Ascending aorta (tissue), 2 donors: ENCODE measurements around the gene PREB. TPM values are rescaled to one million over a fixed set of nuclear protein-coding genes. Genes with fewer than 3 reads are reported as not detected.

ENCODE experiments used
- DNase-seq, 2 donors: peaks; one replicate each; pipeline ENCODE4 v3.0.0-alpha.2; 2019; ENCODE audit warnings: low spot score in 2 of 2
- H3K27ac ChIP-seq, 2 donors: fragments of 200-600 bp; sonication (generic); one replicate each; pipeline ENCODE4 v1.5.1; 2016 to 2017; ENCODE audit warnings: mild to moderate bottlenecking in 1 of 2
- H3K27me3 ChIP-seq: fragments of 200-600 bp; sonication (generic); one replicate; pipeline ENCODE4 v1.5.1; 2017
- H3K36me3 ChIP-seq, 2 donors: fragments of 200-600 bp; sonication (generic); one replicate each; pipeline ENCODE4 v1.5.1; 2016
- H3K4me1 ChIP-seq, 2 donors: fragments of 200-600 bp; sonication (generic); one replicate each; pipeline ENCODE4 v1.5.1; 2016 to 2017; ENCODE audit warnings: mild to moderate bottlenecking in 1 of 2
- H3K4me3 ChIP-seq, 2 donors: fragments of 200-600 bp; sonication (generic); one replicate each; pipeline ENCODE4 v1.5.1; 2016 to 2017; ENCODE audit warnings: mild to moderate bottlenecking in 1 of 2
- H3K9me3 ChIP-seq, 2 donors: fragments of 200-600 bp; sonication (generic); one replicate each; pipeline ENCODE4 v1.5.1; 2016
- CTCF ChIP-seq, 3 experiments: fragments of 200-600 bp in 2 of 3; fragments of 450-650 bp in 1 of 3; sonication (generic) in 2 of 3; IDR thresholded peaks; one replicate each; pipeline ENCODE4 v1.5.1; 2016 to 2019; ENCODE audit warnings: antibody characterized with exemption in 3 of 3, mild to moderate bottlenecking in 1 of 3, moderate library complexity in 1 of 3
- intact Hi-C: fragments of 100-400 bp; cut with DNase I; formaldehyde crosslinking; loops from one replicate; pipeline ENCODE4 v1.15.1; 2023
- total RNA-seq: library from RNA; depleted of rRNA; stranded (reverse); fragments of >200 nt; gene quantifications from one replicate; pipeline ENCODE4 v1.1.0, GENCODE V29; 2016

PREB gene, protein sequence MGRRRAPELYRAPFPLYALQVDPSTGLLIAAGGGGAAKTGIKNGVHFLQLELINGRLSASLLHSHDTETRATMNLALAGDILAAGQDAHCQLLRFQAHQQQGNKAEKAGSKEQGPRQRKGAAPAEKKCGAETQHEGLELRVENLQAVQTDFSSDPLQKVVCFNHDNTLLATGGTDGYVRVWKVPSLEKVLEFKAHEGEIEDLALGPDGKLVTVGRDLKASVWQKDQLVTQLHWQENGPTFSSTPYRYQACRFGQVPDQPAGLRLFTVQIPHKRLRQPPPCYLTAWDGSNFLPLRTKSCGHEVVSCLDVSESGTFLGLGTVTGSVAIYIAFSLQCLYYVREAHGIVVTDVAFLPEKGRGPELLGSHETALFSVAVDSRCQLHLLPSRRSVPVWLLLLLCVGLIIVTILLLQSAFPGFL
- 116 TPM for total RNA-seq

GRCh38 chr2:27133905-27134780 is at the start of gene PREB:
Gene PREB (minus strand): TSS chr2:27134636. CDS start chr2:27134421, 215 bp downstream.
- H3K36me3 ChIP-seq, result peaks cover 22% of the 10 kb centered on the region in 2 donors
- peak within 1 kb of the TSS; percentile 89 to 96 for H3K4me3 ChIP-seq
- H3K27me3 ChIP-seq, result no peaks in the 10 kb centered on the region
- intact Hi-C loops, result loop anchor here (2.0 to 10.0 kb wide), 5 partner anchors 47 to 361 kb away; partner anchors contain the start of genes CAD, FNDC4, GCKR and GTF3C2
- peak; percentile 77 to 98 for DNase-seq
- no peaks in the 10 kb centered on the region for H3K9me3 ChIP-seq
- peaks cover 5 to 11% of the 10 kb centered on the region in 2 donors for H3K4me1 ChIP-seq
- TF ChIP-seq CTCF (IDR thresholded peaks at IDR 0.05), result peak in 1 of 3 experiments; percentile 11
- peak within 1 kb of the TSS; percentile 90 to 91 for H3K27ac ChIP-seq

GRCh38 chr2:27184115-27184514 is 49.7 kb upstream of the PREB start:
- intact Hi-C loops, result no loop called here
- no peaks in the 10 kb centered on the region for H3K36me3 ChIP-seq
- peak in 1 of 2 donors; percentile 71 for DNase-seq
- TF ChIP-seq CTCF (IDR thresholded peaks at IDR 0.05), result no peak
- no peaks in the 10 kb centered on the region for H3K27me3 ChIP-seq
- no peak overlapping the region for H3K4me3 ChIP-seq
- peak overlapping the region; percentile 76 to 88 for H3K27ac ChIP-seq
- no peaks in the 10 kb centered on the region for H3K9me3 ChIP-seq
- H3K4me1 ChIP-seq, result peaks cover 0 to 14% of the 10 kb centered on the region in 2 donors

GRCh38 chr2:27182346-27182745 is 47.9 kb upstream of the PREB start:
- Histone ChIP-seq H3K27me3 (no peaks in the 10 kb centered on the region), H3K4me3 (no peak overlapping the region), H3K4me1 (peaks cover 0 to 14% of the 10 kb centered on the region in 2 donors), H3K36me3 (no peaks in the 10 kb centered on the region), H3K9me3 (no peaks in the 10 kb centered on the region), H3K27ac (peak overlapping the region in 1 of 2 donors; percentile 9)
- no peak for TF ChIP-seq CTCF (IDR thresholded peaks at IDR 0.05)
- intact Hi-C loops, result no loop called here
- no peak for DNase-seq

- no peaks in the 10 kb centered on the region for H3K4me1 ChIP-seq
- intact Hi-C loops, result no loop called here
- H3K9me3 ChIP-seq, result no peaks in the 10 kb centered on the region
- DNase-seq, result no peak
- no peak overlapping the region for H3K4me3 ChIP-seq
- H3K27me3 ChIP-seq, result no peaks in the 10 kb centered on the region
- H3K27ac ChIP-seq, result no peak overlapping the region
- no peaks in the 10 kb centered on the region for H3K36me3 ChIP-seq
- no peak for TF ChIP-seq CTCF (IDR thresholded peaks at IDR 0.05)
Observed at GRCh38 chr2:27179344-27180000, 45.0 kb upstream of the PREB start.

DNA sequence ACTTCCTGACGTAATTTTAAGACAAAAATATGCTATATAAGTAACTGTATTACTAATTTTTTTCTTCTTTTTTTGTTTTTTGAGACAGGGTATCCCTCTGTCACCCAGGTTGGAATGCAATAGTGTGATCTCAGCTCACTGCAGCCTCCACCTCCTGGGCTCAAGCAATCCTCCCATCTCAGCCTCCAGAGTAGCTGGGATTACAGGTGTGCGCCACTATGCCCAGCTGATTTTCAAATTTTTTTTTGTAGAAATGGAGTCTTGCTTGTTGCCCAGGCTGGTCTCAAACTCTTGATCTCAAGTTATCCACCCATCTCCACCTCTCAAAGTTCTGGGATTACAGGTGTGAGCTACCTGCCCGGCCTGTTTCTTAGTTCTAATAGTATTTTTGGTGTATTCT is 44.0 kb upstream of the PREB start:
- intact Hi-C loops, result no loop called here
- TF ChIP-seq CTCF (IDR thresholded peaks at IDR 0.05), result no peak
- no peaks in the 10 kb centered on the region for H3K36me3 ChIP-seq
- no peak for DNase-seq
- H3K4me1 ChIP-seq, result no peaks in the 10 kb centered on the region
- no peaks in the 10 kb centered on the region for H3K27me3 ChIP-seq
- no peak overlapping the region for H3K4me3 ChIP-seq
- no peaks in the 10 kb centered on the region for H3K9me3 ChIP-seq
- H3K27ac ChIP-seq, result no peak overlapping the region
